Measurements from ENCODE around the gene NQO1.
"Not testable (repeated sequence)": the region's sequence is repeated elsewhere in the genome, so short reads cannot be mapped to it uniquely, and the experiment has no call there.

DNA sequence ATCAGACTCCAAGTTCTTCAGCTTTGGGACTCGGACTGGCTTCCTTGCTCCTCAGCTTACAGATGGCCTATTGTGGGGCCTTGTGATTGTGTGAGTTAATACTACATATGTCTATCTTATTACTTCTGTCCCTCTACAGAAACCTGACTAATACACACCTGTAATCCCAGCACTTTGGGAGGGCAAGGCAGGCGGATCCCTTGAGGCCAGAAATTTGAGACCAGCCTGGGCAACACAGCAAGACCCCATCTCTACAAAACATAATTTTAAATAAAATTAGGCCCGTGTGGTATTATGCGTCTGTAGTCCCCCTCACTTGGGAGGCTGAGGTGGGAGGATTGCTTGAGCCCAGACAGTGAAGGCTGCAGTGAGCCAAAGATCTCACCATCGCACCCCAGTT is 4.9 kb upstream of the NQO1 start:
- not testable (repeated sequence) for TF ChIP-seq KDM5A (IDR thresholded peaks at IDR 0.05; ENCODE audit: low read length); GABPA (IDR thresholded peaks at IDR 0.05; ENCODE audit: borderline replicate concordance, insufficient read depth, low read length); EGR1 (IDR thresholded peaks at IDR 0.05; ENCODE audit: borderline replicate concordance, low read depth, low read length); SP1 (IDR thresholded peaks at IDR 0.05; ENCODE audit: low read depth, low read length); POLR2A (IDR thresholded peaks at IDR 0.05; ENCODE audit: control extremely low read depth in 1 of 2, low read depth in 2 of 2, low read length in 2 of 2)

Measured in H1 (cell line).